CD14-positive monocyte (primary cell): ENCODE measurements around the gene EPM2A. TPM values are rescaled to one million over a fixed set of nuclear protein-coding genes. Genes with fewer than 3 reads are reported as not detected.

ENCODE experiments used
- DNase-seq, 3 donors: peaks; one replicate each; pipeline ENCODE4 v3.0.0-alpha.2; 2011 to 2022
- H2AFZ ChIP-seq: 2 replicates; pipeline ENCODE4 v1.6.0; 2012; ENCODE audit warnings: mild to moderate bottlenecking, low read depth, low read length, inconsistent platforms; ENCODE audit not compliant: insufficient read depth, poor library complexity, severe bottlenecking
- H3K27ac ChIP-seq, 2 donors: 1 replicate in 1 of 2; 2 replicates in 1 of 2; pipeline ENCODE4 v1.5.1; 2012 to 2013; ENCODE audit warnings: low read length in 2 of 2, control low read depth in 1 of 2, inconsistent platforms in 1 of 2, low read depth in 1 of 2, mild to moderate bottlenecking in 1 of 2
- H3K27me3 ChIP-seq, 2 donors: one replicate each; pipeline versions ENCODE4 v1.6.0 to v1.6.1; 2011 to 2013; ENCODE audit warnings: low read length in 2 of 2; ENCODE audit not compliant: control insufficient read depth in 2 of 2, insufficient read depth in 2 of 2
- H3K36me3 ChIP-seq, 2 donors: replicated peaks in 1 of 2; 1 replicate in 1 of 2; 2 replicates in 1 of 2; pipeline versions ENCODE4 v1.5.1 to v1.6.1; 2012 to 2013; ENCODE audit warnings: low read length in 2 of 2, control low read depth in 1 of 2, inconsistent platforms in 1 of 2, mild to moderate bottlenecking in 1 of 2; ENCODE audit not compliant: insufficient read depth in 2 of 2, control insufficient read depth in 1 of 2
- H3K4me1 ChIP-seq, 2 donors: 1 replicate in 1 of 2; 2 replicates in 1 of 2; pipeline versions ENCODE4 v1.5.1 to v1.6.1; 2012 to 2013; ENCODE audit warnings: low read length in 2 of 2, control low read depth in 1 of 2, inconsistent platforms in 1 of 2, mild to moderate bottlenecking in 1 of 2, moderate library complexity in 1 of 2; ENCODE audit not compliant: insufficient read depth in 2 of 2, control insufficient read depth in 1 of 2
- H3K4me2 ChIP-seq: replicated peaks from 2 replicates; pipeline ENCODE3; 2012; ENCODE audit warnings: low read length, moderate library complexity, mild to moderate bottlenecking; ENCODE audit not compliant: poor library complexity, severe bottlenecking; ENCODE audit errors: extremely low read depth
- H3K4me3 ChIP-seq, 3 experiments: fragments of 200-600 bp in 1 of 3; sonication (generic) in 1 of 3; replicated peaks in 1 of 3; 1 replicate in 2 of 3; 2 replicates in 1 of 3; pipeline ENCODE4 v1.5.1; 2011 to 2013; ENCODE audit warnings: low read length in 3 of 3, mild to moderate bottlenecking in 3 of 3, control low read depth in 2 of 3, low read depth in 2 of 3, inconsistent platforms in 1 of 3, moderate library complexity in 1 of 3
- H3K79me2 ChIP-seq: 2 replicates; pipeline ENCODE4 v1.6.0; 2012; ENCODE audit warnings: mild to moderate bottlenecking, control low read depth, inconsistent platforms, low read length, moderate library complexity; ENCODE audit not compliant: insufficient read depth
- H3K9ac ChIP-seq: 2 replicates; pipeline ENCODE4 v1.6.0; 2017; ENCODE audit warnings: low read length, mild to moderate bottlenecking; ENCODE audit not compliant: insufficient read depth, poor library complexity, severe bottlenecking
- H3K9me3 ChIP-seq, 2 donors: replicated peaks in 1 of 2; 1 replicate in 1 of 2; 2 replicates in 1 of 2; pipeline versions ENCODE4 v1.5.1 to v1.6.1; 2012 to 2013; ENCODE audit warnings: low read length in 2 of 2, control low read depth in 1 of 2; ENCODE audit not compliant: control insufficient read depth in 1 of 2, insufficient read depth in 1 of 2
- H4K20me1 ChIP-seq: 2 replicates; pipeline ENCODE4 v1.6.0; 2012; ENCODE audit warnings: mild to moderate bottlenecking, low read length, control low read depth, moderate library complexity; ENCODE audit not compliant: insufficient read depth
- H3K27ac Mint-ChIP-seq, 7 donors: one replicate each; pipeline ENCODE4 v1.8.0; 2020; ENCODE audit warnings: mild to moderate bottlenecking in 7 of 7, mixed read lengths in 7 of 7, moderate library complexity in 6 of 7, inconsistent platforms in 2 of 7
- H3K27me3 Mint-ChIP-seq, 3 donors: one replicate each; pipeline ENCODE4 v1.8.0; 2021 to 2022; ENCODE audit warnings: low read depth in 3 of 3, mild to moderate bottlenecking in 3 of 3, mixed read lengths in 3 of 3, moderate library complexity in 3 of 3, inconsistent platforms in 1 of 3
- H3K36me3 Mint-ChIP-seq, 2 donors: one replicate each; pipeline ENCODE4 v1.8.0; 2020; ENCODE audit warnings: mixed read lengths in 2 of 2, inconsistent platforms in 1 of 2, mild to moderate bottlenecking in 1 of 2
- H3K4me1 Mint-ChIP-seq: one replicate; pipeline ENCODE4 v1.8.0; 2020; ENCODE audit warnings: mild to moderate bottlenecking, mixed read lengths
- H3K4me3 Mint-ChIP-seq, 2 donors: one replicate each; pipeline ENCODE4 v1.8.0; 2020; ENCODE audit warnings: mild to moderate bottlenecking in 2 of 2, mixed read lengths in 2 of 2, moderate library complexity in 1 of 2
- H3K9me3 Mint-ChIP-seq, 7 donors: one replicate each; pipeline ENCODE4 v1.8.0; 2020 to 2022; ENCODE audit warnings: mixed read lengths in 7 of 7, mild to moderate bottlenecking in 6 of 7, moderate library complexity in 6 of 7, inconsistent platforms in 2 of 7
- WGBS: methylation state at CpG from one replicate; pipeline ENCODE4 v1.1.5; 2013; ENCODE audit warnings: missing lambda C conversion rate; ENCODE audit not compliant: insufficient coverage; 5-methylcytosine and 5-hydroxymethylcytosine counted together
- intact Hi-C, 2 donors: fragments of 100-400 bp; cut with micrococcal nuclease; formaldehyde crosslinking; loops; one replicate each; pipeline versions ENCODE4 v1.15.0 to v1.15.1; 2023
- polyA plus RNA-seq, 3 donors: library from polyadenylated mRNA; depleted of rRNA in 1 of 3; unstranded in 2 of 3; stranded (reverse) in 1 of 3; fragments of 300-500 nt in 2 of 3; fragments of >200 nt in 1 of 3; fragmentation: Illumina TruSeq in 2 of 3; gene quantifications; 1 replicate in 2 of 3; 2 replicates in 1 of 3; pipeline ENCODE4 v1.2.3, GENCODE V29; 2012 to 2021
- TF ChIP-seq, protein P1 (sequence below): fragments of 200-600 bp; IDR thresholded peaks from one replicate; pipeline ENCODE4 v1.8.0; 2022; ENCODE audit warnings: antibody characterized with exemption, mild to moderate bottlenecking

EPM2A gene
- polyA plus RNA-seq, 3 donors = 2.5 to 4.1 (median 3.2) TPM

DNA sequence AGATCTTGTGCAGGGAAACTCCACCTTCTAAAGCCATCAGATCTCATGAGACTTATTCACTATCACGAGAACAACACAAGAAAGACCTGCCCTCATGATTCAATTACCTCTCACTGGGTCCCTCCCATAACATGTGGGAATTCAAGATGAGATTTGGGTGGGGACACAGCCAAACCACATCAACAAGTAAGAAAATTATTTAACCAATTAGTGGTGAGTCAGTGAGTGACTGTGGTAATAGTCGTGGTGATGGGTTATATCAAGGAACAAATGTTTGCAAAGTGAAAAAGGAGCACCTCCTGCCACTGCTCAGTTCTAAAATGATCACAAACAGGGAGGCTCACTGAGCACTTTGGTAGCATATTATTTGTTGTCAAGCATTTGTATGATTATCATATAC is 20.6 kb downstream of the EPM2A start:
- Mint-ChIP-seq H3K4me3 (no peak overlapping the region), H3K27ac (no peak overlapping the region), H3K27me3 (no peaks in the 10 kb centered on the region), H3K36me3 (peaks cover 13 to 17% of the 10 kb centered on the region in 2 donors), H3K4me1 (no peaks in the 10 kb centered on the region), H3K9me3 (peaks cover 18 to 44% (median 21%) of the 10 kb centered on the region in 7 donors)
- TF ChIP-seq, protein P1, sequence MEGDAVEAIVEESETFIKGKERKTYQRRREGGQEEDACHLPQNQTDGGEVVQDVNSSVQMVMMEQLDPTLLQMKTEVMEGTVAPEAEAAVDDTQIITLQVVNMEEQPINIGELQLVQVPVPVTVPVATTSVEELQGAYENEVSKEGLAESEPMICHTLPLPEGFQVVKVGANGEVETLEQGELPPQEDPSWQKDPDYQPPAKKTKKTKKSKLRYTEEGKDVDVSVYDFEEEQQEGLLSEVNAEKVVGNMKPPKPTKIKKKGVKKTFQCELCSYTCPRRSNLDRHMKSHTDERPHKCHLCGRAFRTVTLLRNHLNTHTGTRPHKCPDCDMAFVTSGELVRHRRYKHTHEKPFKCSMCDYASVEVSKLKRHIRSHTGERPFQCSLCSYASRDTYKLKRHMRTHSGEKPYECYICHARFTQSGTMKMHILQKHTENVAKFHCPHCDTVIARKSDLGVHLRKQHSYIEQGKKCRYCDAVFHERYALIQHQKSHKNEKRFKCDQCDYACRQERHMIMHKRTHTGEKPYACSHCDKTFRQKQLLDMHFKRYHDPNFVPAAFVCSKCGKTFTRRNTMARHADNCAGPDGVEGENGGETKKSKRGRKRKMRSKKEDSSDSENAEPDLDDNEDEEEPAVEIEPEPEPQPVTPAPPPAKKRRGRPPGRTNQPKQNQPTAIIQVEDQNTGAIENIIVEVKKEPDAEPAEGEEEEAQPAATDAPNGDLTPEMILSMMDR = no peak
- no peaks in the 10 kb centered on the region for H3K27me3 ChIP-seq
- H3K9me3 ChIP-seq = peaks cover 11% of the 10 kb centered on the region in 2 donors
- no peak overlapping the region for H2AFZ ChIP-seq
- H3K4me1 ChIP-seq = no peaks in the 10 kb centered on the region
- WGBS = no CpG with 5 or more reads among the region's 2 CpGs
- no peaks in the 10 kb centered on the region for H4K20me1 ChIP-seq
- H3K79me2 ChIP-seq = no peaks in the 10 kb centered on the region
- H3K27ac ChIP-seq = no peak overlapping the region
- peaks cover 0 to 17% of the 10 kb centered on the region in 2 donors for H3K36me3 ChIP-seq
- no peak overlapping the region for H3K4me3 ChIP-seq
- H3K4me2 ChIP-seq = no peak overlapping the region
- no peak overlapping the region for H3K9ac ChIP-seq
- intact Hi-C loops = no loop called here
- DNase-seq = no peak

DNA sequence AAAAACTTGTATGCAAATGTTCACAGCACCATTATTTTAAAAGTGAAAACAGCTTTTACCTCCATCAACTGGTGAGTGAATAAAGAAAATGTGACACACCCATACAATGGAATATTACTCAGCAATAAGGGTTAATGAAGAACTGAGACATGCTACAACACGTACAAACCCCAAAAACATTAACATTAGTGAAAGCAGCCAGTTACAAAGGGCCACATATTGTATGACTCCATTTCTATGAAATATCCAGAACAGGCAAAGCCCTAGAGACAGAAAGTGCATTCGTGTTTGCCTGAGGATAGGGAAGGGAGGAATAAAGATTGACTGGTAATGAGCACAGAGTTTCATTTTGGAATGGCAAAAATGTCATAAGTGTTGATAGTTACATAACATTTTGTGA is 21.5 kb downstream of the EPM2A start:
- Histone ChIP-seq H4K20me1 (no peaks in the 10 kb centered on the region), H3K4me1 (no peaks in the 10 kb centered on the region), H3K4me3 (no peak overlapping the region), H3K36me3 (peaks cover 0 to 17% of the 10 kb centered on the region in 2 donors), H3K9me3 (peaks cover 11% of the 10 kb centered on the region in 2 donors), H3K27me3 (no peaks in the 10 kb centered on the region), H3K27ac (no peak overlapping the region), H2AFZ (no peak overlapping the region), H3K9ac (no peak overlapping the region), H3K79me2 (no peaks in the 10 kb centered on the region), H3K4me2 (no peak overlapping the region)
- Mint-ChIP-seq H3K27me3 (no peaks in the 10 kb centered on the region), H3K4me1 (no peaks in the 10 kb centered on the region), H3K27ac (no peak overlapping the region), H3K9me3 (peaks cover 19 to 50% (median 25%) of the 10 kb centered on the region in 7 donors), H3K36me3 (peaks cover 14 to 23% of the 10 kb centered on the region in 2 donors), H3K4me3 (no peak overlapping the region)
- no peak for DNase-seq
- TF ChIP-seq, protein P1 = no peak
- intact Hi-C loops = no loop called here
- no CpG with 5 or more reads among the region's 2 CpGs for WGBS
